OCI-LY3 (cell line): ENCODE data around the gene NUDCD2.

Experiments used
- EZH2phosphoT487 ChIP-seq: fragments of 200-600 bp; shearing (Covaris generic); IDR thresholded peaks from 2 replicates; pipeline ENCODE4 v1.6.1; 2018; ENCODE audit warnings: antibody characterized with exemption, mixed run types, low read depth
- TF ChIP-seq, protein P1 (sequence below): fragments of 200-600, 300-600 bp; sonication (generic); IDR thresholded peaks from 2 replicates; pipeline ENCODE4 v1.5.1; 2014; ENCODE audit warnings: antibody characterized with exemption, low read length, low read depth

GRCh38 chr5:163509291-163509951, 49.5 kb upstream of the NUDCD2 start:
- TF ChIP-seq, protein P1, sequence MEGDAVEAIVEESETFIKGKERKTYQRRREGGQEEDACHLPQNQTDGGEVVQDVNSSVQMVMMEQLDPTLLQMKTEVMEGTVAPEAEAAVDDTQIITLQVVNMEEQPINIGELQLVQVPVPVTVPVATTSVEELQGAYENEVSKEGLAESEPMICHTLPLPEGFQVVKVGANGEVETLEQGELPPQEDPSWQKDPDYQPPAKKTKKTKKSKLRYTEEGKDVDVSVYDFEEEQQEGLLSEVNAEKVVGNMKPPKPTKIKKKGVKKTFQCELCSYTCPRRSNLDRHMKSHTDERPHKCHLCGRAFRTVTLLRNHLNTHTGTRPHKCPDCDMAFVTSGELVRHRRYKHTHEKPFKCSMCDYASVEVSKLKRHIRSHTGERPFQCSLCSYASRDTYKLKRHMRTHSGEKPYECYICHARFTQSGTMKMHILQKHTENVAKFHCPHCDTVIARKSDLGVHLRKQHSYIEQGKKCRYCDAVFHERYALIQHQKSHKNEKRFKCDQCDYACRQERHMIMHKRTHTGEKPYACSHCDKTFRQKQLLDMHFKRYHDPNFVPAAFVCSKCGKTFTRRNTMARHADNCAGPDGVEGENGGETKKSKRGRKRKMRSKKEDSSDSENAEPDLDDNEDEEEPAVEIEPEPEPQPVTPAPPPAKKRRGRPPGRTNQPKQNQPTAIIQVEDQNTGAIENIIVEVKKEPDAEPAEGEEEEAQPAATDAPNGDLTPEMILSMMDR, result no peak
- TF ChIP-seq EZH2phosphoT487, result no peak
